Right lobe of liver (tissue), 6 donors: ENCODE measurements around the gene MYL9. TPM values are rescaled to one million over a fixed set of nuclear protein-coding genes. Genes with fewer than 3 reads are reported as not detected.

ENCODE experiments used
- ATAC-seq, 4 donors: fragments of 200-7000 bp; cut with Tn5 transposase; one replicate each; pipeline ENCODE4 v1.9.1; 2020; ENCODE audit warnings: mild to moderate bottlenecking in 4 of 4, moderate library complexity in 4 of 4
- DNase-seq, 3 donors: peaks; one replicate each; pipeline ENCODE4 v3.0.0-alpha.2; 2020
- H3K27ac ChIP-seq, 3 donors: fragments of 200-600 bp; one replicate each; pipeline ENCODE4 v1.8.0; 2022
- H3K27me3 ChIP-seq, 2 donors: fragments of 200-600 bp; one replicate each; pipeline ENCODE4 v1.8.0; 2022
- H3K36me3 ChIP-seq, 4 donors: fragments of 200-600 bp; sonication (generic) in 1 of 4; one replicate each; pipeline versions ENCODE4 v1.5.1 to v1.8.0; 2017 to 2022; ENCODE audit warnings: control low read depth in 1 of 4
- H3K4me1 ChIP-seq, 4 donors: fragments of 200-600 bp; sonication (generic) in 1 of 4; one replicate each; pipeline versions ENCODE4 v1.5.1 to v1.8.0; 2017 to 2022; ENCODE audit warnings: control low read depth in 1 of 4
- H3K4me3 ChIP-seq, 3 donors: fragments of 200-600 bp; one replicate each; pipeline ENCODE4 v1.8.0; 2022
- H3K9me3 ChIP-seq, 4 donors: fragments of 200-600 bp; sonication (generic) in 1 of 4; one replicate each; pipeline versions ENCODE4 v1.5.1 to v1.8.0; 2017 to 2022; ENCODE audit warnings: control low read depth in 1 of 4
- POLR2A ChIP-seq: fragments of 450-650 bp; IDR thresholded peaks from one replicate; pipeline ENCODE4 v1.6.1; 2017; ENCODE audit warnings: antibody characterized with exemption, mild to moderate bottlenecking
- WGBS: methylation state at CpG from one replicate; pipeline ENCODE4 v1.1.6; 2018; ENCODE audit warnings: low coverage, low lambda C conversion rate; ENCODE audit not compliant: insufficient coverage; ENCODE audit errors: missing lambda C conversion rate; 5-methylcytosine and 5-hydroxymethylcytosine counted together
- intact Hi-C, 2 donors: fragments of 100-400 bp; cut with DNase I; formaldehyde crosslinking; loops; one replicate each; pipeline versions ENCODE4 v1.11.2 to v1.14.1; 2022
- total RNA-seq, 6 experiments: library from RNA; depleted of rRNA in 2 of 6; stranded (reverse); fragments of >200 nt in 2 of 6; fragmentation: NEBNext Ultra II Directional in 3 of 6; extraction: Animal tissue kit (Norgen Biotek cat#: 25700) in 3 of 6; gene quantifications; one replicate each; pipeline versions ENCODE4 v1.1.0 to v1.2.4, GENCODE V29; 2016 to 2023
- TF ChIP-seq, protein P1 (sequence below), 4 donors: fragments of 200-600 bp in 3 of 4; fragments of 450-650 bp in 1 of 4; IDR thresholded peaks; one replicate each; pipeline versions ENCODE4 v1.5.1 to v1.8.0; 2016 to 2022; ENCODE audit warnings: antibody characterized with exemption in 4 of 4, mild to moderate bottlenecking in 2 of 4
- donor health status: DM: no; HTN: yes; CAD: no.
- donor health status: DM: no; HTN: no; CAD: no.
- donor health status: DM: no; HTN: no; CAD: no.
- donor health status: DM: no; HTN: yes; CAD: no.
- donor health status: DM: no; HTN: yes; CAD: no.

The MYL9 gene
- total RNA-seq, 6 experiments from 2014 or later = 7.7 to 44.2 (median 18.1) TPM

- peaks cover 0 to 24% (median 3%) of the 10 kb centered on the region in 4 donors for H3K4me1 ChIP-seq
- no peak for DNase-seq
- no peak overlapping the region for H3K4me3 ChIP-seq
- WGBS = 70% methylated on average over 7 of the region's 31 CpGs
- no peak overlapping the region for H3K27ac ChIP-seq
- H3K36me3 ChIP-seq = peaks cover 0 to 47% (median 13%) of the 10 kb centered on the region in 4 donors
- no peak for TF ChIP-seq POLR2A
- TF ChIP-seq, protein P1, sequence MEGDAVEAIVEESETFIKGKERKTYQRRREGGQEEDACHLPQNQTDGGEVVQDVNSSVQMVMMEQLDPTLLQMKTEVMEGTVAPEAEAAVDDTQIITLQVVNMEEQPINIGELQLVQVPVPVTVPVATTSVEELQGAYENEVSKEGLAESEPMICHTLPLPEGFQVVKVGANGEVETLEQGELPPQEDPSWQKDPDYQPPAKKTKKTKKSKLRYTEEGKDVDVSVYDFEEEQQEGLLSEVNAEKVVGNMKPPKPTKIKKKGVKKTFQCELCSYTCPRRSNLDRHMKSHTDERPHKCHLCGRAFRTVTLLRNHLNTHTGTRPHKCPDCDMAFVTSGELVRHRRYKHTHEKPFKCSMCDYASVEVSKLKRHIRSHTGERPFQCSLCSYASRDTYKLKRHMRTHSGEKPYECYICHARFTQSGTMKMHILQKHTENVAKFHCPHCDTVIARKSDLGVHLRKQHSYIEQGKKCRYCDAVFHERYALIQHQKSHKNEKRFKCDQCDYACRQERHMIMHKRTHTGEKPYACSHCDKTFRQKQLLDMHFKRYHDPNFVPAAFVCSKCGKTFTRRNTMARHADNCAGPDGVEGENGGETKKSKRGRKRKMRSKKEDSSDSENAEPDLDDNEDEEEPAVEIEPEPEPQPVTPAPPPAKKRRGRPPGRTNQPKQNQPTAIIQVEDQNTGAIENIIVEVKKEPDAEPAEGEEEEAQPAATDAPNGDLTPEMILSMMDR (IDR thresholded peaks at IDR 0.05) = no peak
- no peaks in the 10 kb centered on the region for H3K27me3 ChIP-seq
- intact Hi-C loops = no loop called here
- no peaks in the 10 kb centered on the region for H3K9me3 ChIP-seq
- no peak for ATAC-seq
Measured at GRCh38 chr20:36499723-36500501, 41.4 kb upstream of the MYL9 start.

GRCh38 chr20:36501367-36502006, 39.8 kb upstream of the MYL9 start:
- Histone ChIP-seq H3K36me3 (peaks cover 0 to 47% (median 13%) of the 10 kb centered on the region in 4 donors), H3K27ac (no peak overlapping the region), H3K4me3 (no peak overlapping the region), H3K27me3 (no peaks in the 10 kb centered on the region), H3K9me3 (no peaks in the 10 kb centered on the region), H3K4me1 (peaks cover 0 to 24% (median 3%) of the 10 kb centered on the region in 4 donors)
- TF ChIP-seq, protein P1 (IDR thresholded peaks at IDR 0.05) = no peak
- TF ChIP-seq POLR2A = no peak
- no peak for DNase-seq
- ATAC-seq = no peak
- 76% methylated on average over 2 of the region's 3 CpGs for WGBS
- intact Hi-C loops = no loop called here

- Histone ChIP-seq H3K9me3 (no peaks in the 10 kb centered on the region), H3K4me1 (no peaks in the 10 kb centered on the region), H3K27ac (no peak overlapping the region), H3K36me3 (peaks cover 0 to 40% (median 7%) of the 10 kb centered on the region in 4 donors), H3K4me3 (no peak overlapping the region), H3K27me3 (no peaks in the 10 kb centered on the region)
- TF ChIP-seq POLR2A = no peak
- TF ChIP-seq, protein P1 (IDR thresholded peaks at IDR 0.05) = no peak
- WGBS = 98% methylated on average over 4 of the region's 4 CpGs
- ATAC-seq (no peak), DNase-seq (no peak)
- intact Hi-C loops = no loop called here
Measured at GRCh38 chr20:36504295-36504694, 37.0 kb upstream of the MYL9 start.

DNA sequence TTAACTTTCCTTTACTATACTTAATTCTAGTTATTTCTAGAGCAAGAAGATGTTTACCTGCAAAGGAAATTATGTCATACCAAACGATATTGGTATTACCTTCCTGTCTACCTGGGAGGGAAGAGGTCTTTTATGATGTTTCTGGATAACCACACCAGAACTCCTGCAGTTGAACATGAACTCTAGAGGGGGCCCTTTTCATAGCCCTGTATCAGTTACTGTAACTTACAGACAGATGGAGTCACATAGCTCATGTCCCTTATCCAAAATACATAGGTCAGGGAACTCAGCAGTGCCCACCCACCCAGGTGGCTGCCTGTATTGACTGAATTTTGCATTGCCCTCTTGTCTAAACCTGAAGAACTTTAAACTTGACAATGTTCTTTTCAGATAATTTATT, 35.1 kb upstream of the MYL9 start:
- H3K27ac ChIP-seq = no peak overlapping the region
- WGBS = 38% methylated on average over 1 of the region's 1 CpG
- H3K27me3 ChIP-seq = no peaks in the 10 kb centered on the region
- DNase-seq (no peak), ATAC-seq (peak in 1 of 4 donors; percentile 39)
- intact Hi-C loops = no loop called here
- peaks cover 0 to 38% (median 2%) of the 10 kb centered on the region in 4 donors for H3K36me3 ChIP-seq
- TF ChIP-seq, protein P1 (IDR thresholded peaks at IDR 0.05) = peak in 1 of 4 donors; percentile 14
- no peak for TF ChIP-seq POLR2A
- H3K9me3 ChIP-seq = no peaks in the 10 kb centered on the region
- H3K4me1 ChIP-seq = no peaks in the 10 kb centered on the region
- no peak overlapping the region for H3K4me3 ChIP-seq
